ENCODE measurements around the gene SHISAL2B.
"Not testable (repeated sequence)": the region's sequence is repeated elsewhere in the genome, so short reads cannot be mapped to it uniquely, and the experiment has no call there.

Gene SHISAL2B

DNA sequence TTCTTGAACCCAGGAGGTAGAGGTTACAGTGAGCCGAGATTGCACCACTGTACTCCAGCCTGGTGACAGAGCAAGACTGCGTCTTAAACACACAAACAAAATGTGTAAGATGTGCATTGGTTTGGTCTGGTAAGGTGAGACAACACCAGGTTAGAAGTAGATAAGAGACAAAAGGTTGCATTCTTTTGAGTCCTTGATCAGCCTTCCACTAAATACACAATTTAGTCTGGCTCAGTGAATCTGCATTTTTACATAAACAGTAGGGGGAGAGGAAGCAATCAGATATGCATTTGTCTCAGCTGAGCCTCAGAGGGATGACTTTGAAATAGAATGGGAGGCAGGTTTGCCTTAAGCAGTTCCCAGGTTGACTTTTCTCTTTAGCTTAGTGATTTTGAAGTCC, 15.8 kb downstream of the SHISAL2B start:
- not testable (repeated sequence) for DNase-seq

DNA sequence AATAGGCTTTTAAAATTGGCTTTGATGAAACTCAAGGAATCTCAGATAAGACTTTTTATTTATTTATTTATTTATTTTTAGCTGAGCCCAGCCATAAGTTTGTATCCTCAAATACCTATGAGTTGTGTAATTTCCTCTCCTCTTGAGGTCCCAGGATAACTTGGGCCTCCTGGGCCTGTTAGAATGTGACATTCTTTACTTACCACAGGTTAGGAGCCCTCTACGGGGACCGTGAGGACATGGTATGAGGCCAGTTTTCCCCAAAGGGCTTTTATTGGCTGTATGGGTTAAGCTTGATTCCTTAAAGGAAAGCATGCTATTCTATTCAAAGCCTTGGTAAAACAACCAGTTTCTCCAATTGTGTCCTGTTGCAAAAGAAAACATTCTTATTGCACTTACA, 16.9 kb downstream of the SHISAL2B start:
- DNase-seq, result no peak

DNA sequence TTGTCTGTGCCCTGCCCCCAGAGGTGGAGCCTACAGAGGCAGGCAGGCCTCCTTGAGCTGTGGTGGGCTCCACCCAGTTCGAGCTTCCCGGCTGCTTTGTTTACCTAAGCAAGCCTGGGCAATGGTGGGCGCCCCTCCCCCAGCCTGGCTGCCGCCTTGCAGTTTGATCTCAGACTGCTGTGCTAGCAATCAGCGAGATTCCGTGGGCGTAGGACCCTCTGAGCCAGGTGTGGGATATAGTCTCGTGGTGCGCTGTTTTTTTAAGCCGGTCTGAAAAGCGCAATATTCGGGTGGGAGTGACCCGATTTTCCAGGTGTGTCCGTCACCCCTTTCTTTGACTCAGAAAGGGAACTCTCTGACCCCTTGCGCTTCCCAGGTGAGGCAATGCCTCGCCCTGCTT, 24.2 kb downstream of the SHISAL2B start:
- DNase-seq, result not testable (repeated sequence)

DNA sequence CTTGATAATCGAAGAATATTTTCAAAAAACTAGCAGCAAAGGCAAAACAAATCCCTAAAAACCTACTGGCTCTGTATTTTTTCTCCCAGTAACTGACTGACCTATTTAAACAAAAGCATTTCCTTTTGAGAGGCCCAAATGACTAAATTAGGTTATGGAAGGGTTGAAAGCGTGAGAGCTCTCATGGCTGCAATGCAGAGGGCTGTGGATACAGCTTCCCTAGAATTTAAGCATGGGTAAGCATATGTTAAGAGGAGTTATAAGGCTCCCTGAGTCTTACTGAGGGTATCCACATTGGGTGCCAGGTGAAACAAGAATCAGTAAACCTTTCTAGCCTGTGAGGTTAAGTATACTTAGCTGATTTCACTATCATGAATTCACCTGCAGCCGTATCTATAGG, 32.3 kb downstream of the SHISAL2B start:
- DNase-seq, result no peak

DNA sequence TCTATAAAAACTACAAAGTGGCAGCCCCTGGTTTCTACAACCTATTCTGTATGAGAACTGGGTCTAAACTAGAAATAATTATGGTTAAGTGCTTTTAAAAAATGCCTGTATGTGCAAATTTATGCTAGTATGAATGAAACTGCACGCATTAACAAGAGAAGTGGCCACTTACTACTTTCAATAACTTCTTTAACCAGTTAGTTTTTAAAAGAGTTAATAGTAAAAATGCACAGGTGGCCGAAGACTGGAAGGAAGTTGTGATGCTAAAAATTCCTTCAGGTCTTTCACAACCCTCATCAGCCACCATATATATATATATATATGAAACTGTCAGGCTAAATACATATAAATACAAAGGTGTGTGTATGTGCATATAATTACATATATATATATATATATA, 36.8 kb downstream of the SHISAL2B start:
- DNase-seq, result no peak

DNA sequence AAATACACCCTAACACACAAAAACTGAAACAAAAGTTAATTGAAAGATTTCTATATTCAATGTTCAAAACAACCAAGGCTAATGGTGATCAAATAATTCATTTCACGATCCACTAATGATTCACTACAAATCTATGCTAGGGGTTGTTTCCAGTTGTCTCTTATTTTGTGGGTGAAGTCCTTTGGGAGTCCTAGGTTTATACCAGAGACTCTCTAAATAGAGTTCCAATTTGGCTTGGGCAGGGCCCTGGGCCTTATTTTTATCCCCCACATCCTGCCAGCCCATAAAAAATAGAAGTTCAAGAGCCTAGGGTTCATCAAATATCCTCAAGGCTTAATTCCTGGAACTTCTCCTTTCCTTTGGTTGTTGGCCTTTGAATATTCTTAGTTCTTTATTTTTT, 52.1 kb downstream of the SHISAL2B start:
- no peak for DNase-seq

DNA sequence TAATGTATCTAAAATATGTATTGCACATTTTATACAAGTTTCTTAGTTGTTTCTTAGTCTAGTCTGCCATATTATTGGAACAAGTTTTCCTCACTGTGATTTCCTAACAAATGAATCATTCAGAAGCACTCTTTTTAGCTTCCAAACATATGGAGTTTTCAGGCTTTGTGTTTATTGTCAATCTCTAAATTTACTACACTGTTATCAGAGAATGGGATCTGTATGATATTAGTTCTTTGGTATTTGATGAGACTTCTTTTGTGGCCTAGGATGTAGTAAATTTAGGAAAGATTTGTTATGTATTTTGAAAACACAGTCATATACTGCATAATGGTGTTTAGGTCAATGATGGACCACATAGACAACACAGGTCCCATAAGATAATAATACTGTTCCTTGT, 52.5 kb downstream of the SHISAL2B start:
- no peak for DNase-seq

DNA sequence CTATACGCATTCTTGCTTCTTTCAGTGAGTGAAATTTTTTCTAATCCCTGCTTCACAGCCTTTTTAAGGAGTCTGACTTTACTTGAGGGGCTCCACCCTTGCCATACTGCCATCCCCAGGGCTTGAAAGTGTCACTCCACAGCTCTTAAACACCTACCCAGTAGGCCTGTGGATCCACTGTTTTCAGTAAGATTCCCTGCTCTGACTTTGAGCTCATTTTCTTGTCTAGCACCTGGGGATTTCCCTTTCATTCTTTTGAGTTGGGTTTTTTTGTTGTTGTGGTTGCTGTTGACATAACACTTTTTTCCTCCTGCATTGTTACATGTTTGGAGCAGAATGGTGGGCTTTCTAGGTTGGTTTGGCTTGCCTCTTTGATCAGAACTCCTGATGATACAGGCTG, 54.6 kb downstream of the SHISAL2B start:
- DNase-seq, result no peak

DNA sequence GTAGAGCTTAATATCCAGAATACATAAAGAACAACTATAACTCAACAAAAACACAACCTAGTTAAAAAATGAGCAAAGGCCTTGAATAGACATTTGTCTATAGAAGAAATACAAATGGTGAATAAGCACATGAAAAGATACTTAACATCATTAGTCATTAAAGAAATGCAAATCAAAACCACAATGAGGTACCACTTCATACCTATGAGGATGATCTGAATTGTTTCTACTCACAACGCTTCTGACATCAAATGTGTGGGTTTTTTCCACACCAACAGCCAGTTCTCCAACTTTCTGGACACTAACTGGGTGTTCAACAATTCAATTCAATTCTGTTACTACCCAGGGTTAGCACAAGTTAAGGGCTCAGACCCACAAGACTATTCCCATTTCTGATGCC, 56.1 kb downstream of the SHISAL2B start:
- DNase-seq, result no peak

DNA sequence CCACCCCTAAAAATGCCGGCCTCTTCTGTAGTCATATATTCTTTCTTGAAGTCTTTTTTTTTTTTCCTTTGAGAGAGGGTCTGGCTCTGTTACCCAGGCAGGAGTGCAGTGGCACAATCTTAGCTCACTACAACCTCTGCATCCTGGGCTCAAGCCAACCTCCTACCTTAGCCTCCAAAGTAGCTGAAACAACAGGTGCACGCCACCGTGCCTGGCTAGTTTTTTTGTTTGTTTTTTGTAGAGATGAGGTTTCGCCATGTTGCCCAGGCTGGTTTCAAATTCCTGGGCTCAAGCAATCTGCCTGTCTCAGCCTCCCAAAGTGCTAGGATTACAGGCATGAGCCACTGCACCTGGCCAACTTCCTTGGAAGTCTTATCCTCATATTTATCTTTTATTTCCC, 59.1 kb downstream of the SHISAL2B start:
- no peak for DNase-seq

DNA sequence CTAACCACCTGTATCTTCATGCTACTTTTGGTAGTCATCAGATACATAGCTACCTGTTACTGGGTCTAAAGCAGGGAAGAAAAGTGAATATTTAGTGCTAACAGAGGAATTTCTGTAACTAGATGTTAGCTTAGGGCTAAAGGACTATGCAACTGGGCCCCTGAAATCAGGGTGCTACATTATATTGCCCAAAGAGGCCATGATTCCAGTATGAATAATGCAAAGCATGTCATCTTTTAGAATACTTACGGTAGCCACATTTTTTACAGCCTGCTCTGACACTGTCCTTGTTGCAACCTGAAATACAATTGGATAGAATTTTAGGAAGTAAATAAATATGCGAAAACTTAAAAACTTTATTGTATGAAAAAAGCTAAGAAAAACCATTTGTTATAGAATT, 63.8 kb downstream of the SHISAL2B start:
- DNase-seq, result no peak

DNA sequence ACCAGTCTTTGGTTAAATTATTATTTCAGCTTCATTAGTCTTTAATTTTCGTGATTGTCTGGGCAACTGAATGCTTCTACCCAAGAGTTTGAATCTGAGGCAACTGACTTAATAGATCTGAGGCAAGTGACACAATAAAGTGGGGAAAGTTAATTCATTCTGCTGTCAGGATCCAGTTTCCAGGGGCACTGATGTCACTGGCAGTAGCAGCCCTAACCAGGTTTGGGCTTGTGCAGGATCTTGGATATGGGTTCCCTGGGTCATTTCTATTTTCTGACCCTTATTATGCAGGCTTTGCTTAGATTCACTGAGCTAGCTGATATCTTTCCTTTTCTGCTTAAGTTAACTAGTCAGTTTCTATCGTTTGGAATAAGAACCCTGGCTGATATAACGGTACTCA, 68.6 kb downstream of the SHISAL2B start:
- DNase-seq, result no peak

DNA sequence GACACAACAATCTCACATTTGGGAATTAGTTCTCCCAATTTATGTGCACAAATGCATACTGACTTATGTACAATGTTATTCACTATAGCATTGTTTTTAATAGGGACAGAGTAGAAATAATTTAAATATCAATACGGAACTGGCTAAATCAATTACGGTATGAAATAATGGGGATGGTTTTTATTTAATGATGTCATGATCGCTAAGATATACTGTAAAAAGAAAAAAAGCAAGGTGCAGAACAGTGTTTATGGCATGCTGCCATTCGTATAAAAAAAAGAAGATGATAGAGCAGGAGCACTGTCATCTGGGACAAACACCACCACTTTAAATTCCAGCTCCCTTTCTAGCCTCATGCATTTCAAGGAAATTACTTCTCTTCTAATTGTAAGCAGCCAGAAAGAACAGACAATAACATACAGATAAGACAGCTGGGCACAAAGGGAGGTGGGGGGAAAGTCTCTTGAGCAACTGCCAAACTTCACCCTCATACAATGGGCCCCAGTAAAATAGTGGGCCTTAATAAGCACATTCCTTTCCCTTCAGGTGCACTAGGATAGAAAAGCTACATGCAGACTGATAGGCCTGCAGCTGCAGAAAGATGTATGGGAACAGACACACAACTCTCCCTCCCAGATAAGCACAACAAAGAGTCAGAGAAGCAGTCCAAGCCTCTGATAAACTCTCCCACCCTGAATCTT, 69.8 kb downstream of the SHISAL2B start:
- no peak for DNase-seq

DNA sequence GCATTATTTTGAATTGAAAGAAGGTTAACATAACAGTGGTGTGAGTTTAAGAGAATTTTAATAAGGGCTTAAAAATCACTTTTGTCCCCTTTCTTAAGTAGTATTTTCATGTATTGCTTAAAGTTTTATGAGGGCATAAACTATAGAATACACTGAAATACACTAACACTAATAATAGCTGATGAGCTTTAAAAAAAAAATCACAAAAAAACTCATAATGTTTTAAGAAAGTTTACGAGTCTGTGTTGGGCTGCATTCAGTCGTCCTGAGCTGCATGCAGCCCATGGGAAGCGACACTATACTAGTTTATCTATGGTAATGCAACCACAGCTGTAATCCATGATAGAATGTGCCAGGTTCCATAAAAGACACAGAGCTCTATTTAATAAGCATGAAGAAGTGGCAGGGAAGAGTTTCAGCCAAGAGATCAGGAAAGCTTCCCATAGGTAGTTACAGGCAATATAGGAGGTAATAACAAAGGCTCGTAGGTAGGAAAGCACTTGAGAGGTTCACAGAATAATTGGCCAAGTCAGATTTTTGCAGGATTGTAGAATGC, 73.7 kb downstream of the SHISAL2B start:
- DNase-seq, result no peak

DNA sequence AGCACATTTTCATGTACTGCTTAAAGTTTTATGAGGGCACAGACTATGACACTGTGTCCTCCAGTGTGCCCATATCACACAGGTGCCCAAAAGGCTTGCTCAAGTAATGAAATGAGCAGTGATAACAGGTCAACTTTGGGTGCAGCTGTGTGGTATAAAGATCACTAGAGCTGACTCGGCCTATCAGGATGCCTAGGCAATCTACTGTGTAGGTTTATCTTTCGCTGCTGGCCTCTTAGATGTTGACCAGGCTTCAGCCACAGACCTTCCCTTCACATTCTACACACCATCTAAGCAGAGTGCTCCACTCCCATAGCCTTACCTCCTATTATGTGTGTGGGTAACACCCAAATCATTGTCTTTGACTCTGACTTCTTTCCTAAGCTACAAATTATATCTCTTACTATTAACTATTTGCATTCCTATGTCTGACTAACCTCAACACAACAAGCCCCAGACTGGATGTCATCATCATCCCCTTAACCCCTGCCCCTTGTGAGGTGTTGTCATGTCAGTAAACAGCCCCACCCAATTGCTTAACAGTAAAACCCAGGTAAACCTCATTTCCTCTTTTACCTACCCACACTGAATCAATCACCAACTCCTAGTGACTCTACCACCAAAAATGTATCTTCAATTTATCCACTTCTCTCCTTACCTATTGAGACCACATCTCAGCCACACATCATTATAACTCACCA, 75.7 kb downstream of the SHISAL2B start:
- DNase-seq, result no peak

DNA sequence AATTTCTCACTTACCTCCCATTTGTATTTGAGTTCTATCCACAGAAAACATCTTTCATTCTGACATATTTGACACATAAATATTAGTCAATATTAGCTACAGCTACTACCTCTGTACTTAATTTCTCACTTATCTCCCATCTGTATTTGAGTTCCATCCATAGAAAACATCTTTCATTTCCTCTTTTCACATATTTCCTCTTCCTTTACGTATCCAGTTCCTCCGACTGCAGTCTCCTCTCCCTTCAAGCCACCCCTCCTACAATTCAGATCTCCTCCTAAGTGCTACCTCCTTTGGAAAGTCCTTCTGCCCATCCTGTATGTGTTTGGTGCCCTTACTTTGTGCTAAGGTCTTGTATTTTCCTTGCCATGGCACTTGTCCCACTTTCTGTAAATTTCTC, 76.6 kb downstream of the SHISAL2B start:
- DNase-seq, result no peak
